ENCODE measurements around the gene SSBP2.

The SSBP2 gene

DNA sequence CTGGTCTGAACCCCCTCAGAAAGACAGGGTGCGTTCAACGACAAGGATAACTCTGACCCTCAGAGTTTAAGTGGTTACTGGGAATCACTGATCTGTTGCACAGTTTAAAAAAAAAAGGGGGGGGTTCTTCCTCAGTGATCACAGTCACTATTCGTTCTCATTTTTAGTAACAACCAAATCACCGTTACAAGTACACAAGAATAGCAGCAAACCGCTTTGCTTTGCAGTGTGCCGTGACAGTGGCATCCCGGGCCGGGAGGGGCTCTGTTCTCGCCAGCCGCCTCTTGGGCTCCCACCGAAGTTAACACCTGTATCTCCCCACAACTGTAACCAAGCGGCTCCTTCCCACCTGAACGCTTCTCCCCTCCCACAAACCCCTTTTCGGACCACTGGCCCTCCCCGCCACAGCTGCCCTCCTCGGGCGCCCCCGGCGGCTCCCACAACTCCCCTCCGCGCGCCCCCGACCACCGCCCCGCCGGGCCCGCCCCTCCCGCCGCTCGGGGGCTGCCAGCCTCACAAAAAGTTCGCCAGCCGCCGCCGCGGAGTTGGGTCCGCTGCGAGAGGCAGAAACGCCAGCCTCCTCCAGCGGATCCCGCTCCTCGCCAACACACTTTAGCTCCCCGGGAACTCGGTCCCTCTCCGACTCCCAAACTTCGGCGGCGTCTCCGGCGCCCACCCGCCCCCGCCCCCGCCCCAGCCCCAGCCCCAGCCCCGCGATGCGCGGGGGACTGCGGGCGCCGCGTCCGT lies 1.2 kb downstream of the SSBP2 start:
- no peak for TF ChIP-seq NFIC (IDR thresholded peaks at IDR 0.05)
- 0 out of 2 replicates have a peak, but pooled peaks have one; percentile 29 for TF ChIP-seq ZBTB7A (IDR thresholded peaks at IDR 0.05; ENCODE audit: low read depth)

DNA sequence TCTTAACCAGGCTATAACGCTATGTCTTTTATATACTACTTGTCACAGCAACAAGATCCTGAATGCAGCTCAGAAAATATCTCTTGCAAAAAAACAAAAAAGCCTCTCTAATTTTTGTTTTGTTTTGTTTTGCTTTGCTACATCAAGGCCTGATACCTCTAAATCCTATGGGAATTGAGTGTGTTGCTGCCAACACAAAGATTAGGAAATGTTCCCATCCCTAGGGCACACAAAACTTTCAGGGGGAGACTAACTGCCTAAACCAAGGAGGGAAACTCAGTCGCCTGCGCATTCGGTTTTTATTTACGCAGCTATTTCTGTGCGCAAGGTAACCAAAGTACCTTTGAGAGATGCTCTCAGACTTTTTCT lies 1.7 kb downstream of the SSBP2 start:
- no peak for TF ChIP-seq FOXM1 (IDR thresholded peaks at IDR 0.05; ENCODE audit: borderline replicate concordance, low read depth)
- TF ChIP-seq YY1 (IDR thresholded peaks at IDR 0.05; ENCODE audit: low read depth) = no peak
- no peak for TF ChIP-seq TEAD4 (IDR thresholded peaks at IDR 0.05)
- no peak for TF ChIP-seq CEBPB (IDR thresholded peaks at IDR 0.05)
- no peak for TF ChIP-seq ZBTB7A (IDR thresholded peaks at IDR 0.05; ENCODE audit: low read depth)
- TF ChIP-seq EP300 (IDR thresholded peaks at IDR 0.05; ENCODE audit: borderline replicate concordance) = no peak
- TF ChIP-seq NFIC (IDR thresholded peaks at IDR 0.05) = no peak
- TF ChIP-seq TCF12 (IDR thresholded peaks at IDR 0.05; ENCODE audit: low read depth) = no peak
- TF ChIP-seq, protein P1, sequence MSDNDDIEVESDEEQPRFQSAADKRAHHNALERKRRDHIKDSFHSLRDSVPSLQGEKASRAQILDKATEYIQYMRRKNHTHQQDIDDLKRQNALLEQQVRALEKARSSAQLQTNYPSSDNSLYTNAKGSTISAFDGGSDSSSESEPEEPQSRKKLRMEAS (IDR thresholded peaks at IDR 0.05) = no peak
- TF ChIP-seq TAF1 (IDR thresholded peaks at IDR 0.05; ENCODE audit: low read depth) = no peak
- TF ChIP-seq, protein P2, sequence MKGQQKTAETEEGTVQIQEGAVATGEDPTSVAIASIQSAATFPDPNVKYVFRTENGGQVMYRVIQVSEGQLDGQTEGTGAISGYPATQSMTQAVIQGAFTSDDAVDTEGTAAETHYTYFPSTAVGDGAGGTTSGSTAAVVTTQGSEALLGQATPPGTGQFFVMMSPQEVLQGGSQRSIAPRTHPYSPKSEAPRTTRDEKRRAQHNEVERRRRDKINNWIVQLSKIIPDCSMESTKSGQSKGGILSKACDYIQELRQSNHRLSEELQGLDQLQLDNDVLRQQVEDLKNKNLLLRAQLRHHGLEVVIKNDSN (IDR thresholded peaks at IDR 0.05) = no peak
- no peak for TF ChIP-seq CREB1 (IDR thresholded peaks at IDR 0.05; ENCODE audit: low read depth)
- TF ChIP-seq, protein P3, sequence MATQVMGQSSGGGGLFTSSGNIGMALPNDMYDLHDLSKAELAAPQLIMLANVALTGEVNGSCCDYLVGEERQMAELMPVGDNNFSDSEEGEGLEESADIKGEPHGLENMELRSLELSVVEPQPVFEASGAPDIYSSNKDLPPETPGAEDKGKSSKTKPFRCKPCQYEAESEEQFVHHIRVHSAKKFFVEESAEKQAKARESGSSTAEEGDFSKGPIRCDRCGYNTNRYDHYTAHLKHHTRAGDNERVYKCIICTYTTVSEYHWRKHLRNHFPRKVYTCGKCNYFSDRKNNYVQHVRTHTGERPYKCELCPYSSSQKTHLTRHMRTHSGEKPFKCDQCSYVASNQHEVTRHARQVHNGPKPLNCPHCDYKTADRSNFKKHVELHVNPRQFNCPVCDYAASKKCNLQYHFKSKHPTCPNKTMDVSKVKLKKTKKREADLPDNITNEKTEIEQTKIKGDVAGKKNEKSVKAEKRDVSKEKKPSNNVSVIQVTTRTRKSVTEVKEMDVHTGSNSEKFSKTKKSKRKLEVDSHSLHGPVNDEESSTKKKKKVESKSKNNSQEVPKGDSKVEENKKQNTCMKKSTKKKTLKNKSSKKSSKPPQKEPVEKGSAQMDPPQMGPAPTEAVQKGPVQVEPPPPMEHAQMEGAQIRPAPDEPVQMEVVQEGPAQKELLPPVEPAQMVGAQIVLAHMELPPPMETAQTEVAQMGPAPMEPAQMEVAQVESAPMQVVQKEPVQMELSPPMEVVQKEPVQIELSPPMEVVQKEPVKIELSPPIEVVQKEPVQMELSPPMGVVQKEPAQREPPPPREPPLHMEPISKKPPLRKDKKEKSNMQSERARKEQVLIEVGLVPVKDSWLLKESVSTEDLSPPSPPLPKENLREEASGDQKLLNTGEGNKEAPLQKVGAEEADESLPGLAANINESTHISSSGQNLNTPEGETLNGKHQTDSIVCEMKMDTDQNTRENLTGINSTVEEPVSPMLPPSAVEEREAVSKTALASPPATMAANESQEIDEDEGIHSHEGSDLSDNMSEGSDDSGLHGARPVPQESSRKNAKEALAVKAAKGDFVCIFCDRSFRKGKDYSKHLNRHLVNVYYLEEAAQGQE (IDR thresholded peaks at IDR 0.05; ENCODE audit: low read depth) = no peak
- no peak for TF ChIP-seq RAD21 (IDR thresholded peaks at IDR 0.05; ENCODE audit: low read depth)

DNA sequence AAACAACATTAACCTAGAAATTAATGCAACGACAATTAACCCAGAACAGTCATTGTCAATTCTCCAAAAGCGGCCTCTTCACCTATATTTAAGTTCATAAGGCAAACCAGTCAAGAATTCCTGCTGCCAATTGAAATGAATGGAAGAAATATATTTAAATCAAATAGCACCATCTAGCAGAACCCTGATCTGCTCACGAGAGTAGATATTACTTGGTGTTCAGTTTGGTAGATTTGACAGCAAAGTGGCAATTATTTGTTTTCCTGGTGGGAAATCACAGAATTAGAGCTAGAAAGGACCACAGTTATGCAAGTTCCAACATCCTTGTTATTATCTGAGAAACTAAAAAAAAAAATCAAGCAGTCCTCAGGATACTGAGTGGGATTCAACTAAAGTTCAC lies 2.3 kb downstream of the SSBP2 start:
- no peak for TF ChIP-seq CREB1 (IDR thresholded peaks at IDR 0.05; ENCODE audit: low read depth)
- TF ChIP-seq RAD21 (IDR thresholded peaks at IDR 0.05; ENCODE audit: low read depth) = peak; percentile 18; the same call in 1 of the 2 replicates
- no peak for TF ChIP-seq EP300 (IDR thresholded peaks at IDR 0.05; ENCODE audit: borderline replicate concordance)
- no peak for TF ChIP-seq NFIC (IDR thresholded peaks at IDR 0.05)
- TF ChIP-seq ZBTB7A (IDR thresholded peaks at IDR 0.05; ENCODE audit: low read depth) = no peak

DNA sequence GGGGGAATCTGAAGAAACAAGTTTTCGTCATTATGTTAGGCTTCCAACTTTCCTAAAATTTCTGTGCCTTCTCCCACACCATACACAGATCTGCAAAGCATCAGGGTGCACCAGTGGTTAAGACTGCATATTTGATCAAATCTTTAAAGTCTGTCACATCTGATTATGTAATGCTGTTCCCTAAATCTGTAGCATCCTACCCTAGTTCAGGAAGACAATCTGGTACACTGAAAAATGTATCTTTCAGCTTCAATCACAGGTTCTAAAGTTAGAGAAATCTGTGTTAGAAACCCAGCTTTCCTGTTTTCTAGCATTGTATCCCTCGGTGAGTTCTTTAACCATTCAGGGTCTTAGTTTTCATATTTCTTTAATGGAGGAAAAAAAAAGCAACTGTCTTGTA lies 3.9 kb downstream of the SSBP2 start:
- no peak for TF ChIP-seq TEAD4 (IDR thresholded peaks at IDR 0.05)
- TF ChIP-seq, protein P2 (IDR thresholded peaks at IDR 0.05) = no peak
- TF ChIP-seq, protein P1 (IDR thresholded peaks at IDR 0.05) = no peak
- TF ChIP-seq FOXM1 (IDR thresholded peaks at IDR 0.05; ENCODE audit: borderline replicate concordance, low read depth) = no peak
- TF ChIP-seq EGR1 (IDR thresholded peaks at IDR 0.05) = no peak
- no peak for TF ChIP-seq NFIC (IDR thresholded peaks at IDR 0.05)
- TF ChIP-seq TAF1 (IDR thresholded peaks at IDR 0.05; ENCODE audit: low read depth) = no peak
- no peak for TF ChIP-seq CREB1 (IDR thresholded peaks at IDR 0.05; ENCODE audit: low read depth)
- TF ChIP-seq EP300 (IDR thresholded peaks at IDR 0.05; ENCODE audit: borderline replicate concordance) = no peak
- TF ChIP-seq, protein P3 (IDR thresholded peaks at IDR 0.05; ENCODE audit: low read depth) = no peak
- TF ChIP-seq CEBPB (IDR thresholded peaks at IDR 0.05) = no peak
- no peak for TF ChIP-seq YY1 (IDR thresholded peaks at IDR 0.05; ENCODE audit: low read depth)
- no peak for TF ChIP-seq TCF12 (IDR thresholded peaks at IDR 0.05; ENCODE audit: low read depth)
- no peak for TF ChIP-seq RAD21 (IDR thresholded peaks at IDR 0.05; ENCODE audit: low read depth)
- TF ChIP-seq ZBTB7A (IDR thresholded peaks at IDR 0.05; ENCODE audit: low read depth) = no peak

DNA sequence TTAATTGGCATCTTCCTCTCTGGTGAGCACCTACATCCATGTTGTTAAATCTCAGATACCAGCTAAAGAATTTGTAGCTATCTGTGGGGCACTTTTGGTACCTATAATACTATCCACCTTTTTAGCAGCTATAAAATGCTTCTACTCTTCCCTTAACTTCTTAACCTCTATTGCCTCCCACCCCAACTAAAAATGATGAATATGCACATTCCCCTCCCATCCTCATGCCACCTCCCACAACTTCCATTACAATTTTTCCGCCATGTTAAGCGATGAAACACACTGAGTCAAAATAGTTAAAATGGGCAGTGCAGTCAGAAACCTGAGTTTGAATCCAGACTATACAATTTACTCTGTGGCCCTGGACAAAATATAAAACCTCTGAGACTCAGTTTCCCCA lies 10.1 kb downstream of the SSBP2 start:
- TF ChIP-seq TAF1 (IDR thresholded peaks at IDR 0.05; ENCODE audit: low read depth) (no peak), CREB1 (IDR thresholded peaks at IDR 0.05; ENCODE audit: low read depth) (no peak), CEBPB (IDR thresholded peaks at IDR 0.05) (no peak), ZBTB7A (IDR thresholded peaks at IDR 0.05; ENCODE audit: low read depth) (no peak), RAD21 (IDR thresholded peaks at IDR 0.05; ENCODE audit: low read depth) (no peak), TEAD4 (IDR thresholded peaks at IDR 0.05) (no peak), NFIC (IDR thresholded peaks at IDR 0.05) (no peak), TCF12 (IDR thresholded peaks at IDR 0.05; ENCODE audit: low read depth) (no peak), EGR1 (IDR thresholded peaks at IDR 0.05) (no peak), YY1 (IDR thresholded peaks at IDR 0.05; ENCODE audit: low read depth) (no peak), FOXM1 (IDR thresholded peaks at IDR 0.05; ENCODE audit: borderline replicate concordance, low read depth) (no peak), EP300 (IDR thresholded peaks at IDR 0.05; ENCODE audit: borderline replicate concordance) (no peak)
- TF ChIP-seq, protein P3 (IDR thresholded peaks at IDR 0.05; ENCODE audit: low read depth) = no peak
- TF ChIP-seq, protein P2 (IDR thresholded peaks at IDR 0.05) = no peak
- TF ChIP-seq, protein P1 (IDR thresholded peaks at IDR 0.05) = no peak

All from Ishikawa (cell line).